ENCODE results near the gene NXN. TPM values are rescaled to one million over a fixed set of nuclear protein-coding genes. Genes with fewer than 3 reads are reported as not detected.
A peak's percentile ranks its signal among the peaks of the same experiment; 100 is the strongest.
"Not testable (repeated sequence)": the region's sequence is repeated elsewhere in the genome, so short reads cannot be mapped to it uniquely, and the experiment has no call there.

Gene NXN
- total and polyA plus RNA-seq, 2 experiments from 2014 or later: 8.0 to 41.9 TPM

DNA sequence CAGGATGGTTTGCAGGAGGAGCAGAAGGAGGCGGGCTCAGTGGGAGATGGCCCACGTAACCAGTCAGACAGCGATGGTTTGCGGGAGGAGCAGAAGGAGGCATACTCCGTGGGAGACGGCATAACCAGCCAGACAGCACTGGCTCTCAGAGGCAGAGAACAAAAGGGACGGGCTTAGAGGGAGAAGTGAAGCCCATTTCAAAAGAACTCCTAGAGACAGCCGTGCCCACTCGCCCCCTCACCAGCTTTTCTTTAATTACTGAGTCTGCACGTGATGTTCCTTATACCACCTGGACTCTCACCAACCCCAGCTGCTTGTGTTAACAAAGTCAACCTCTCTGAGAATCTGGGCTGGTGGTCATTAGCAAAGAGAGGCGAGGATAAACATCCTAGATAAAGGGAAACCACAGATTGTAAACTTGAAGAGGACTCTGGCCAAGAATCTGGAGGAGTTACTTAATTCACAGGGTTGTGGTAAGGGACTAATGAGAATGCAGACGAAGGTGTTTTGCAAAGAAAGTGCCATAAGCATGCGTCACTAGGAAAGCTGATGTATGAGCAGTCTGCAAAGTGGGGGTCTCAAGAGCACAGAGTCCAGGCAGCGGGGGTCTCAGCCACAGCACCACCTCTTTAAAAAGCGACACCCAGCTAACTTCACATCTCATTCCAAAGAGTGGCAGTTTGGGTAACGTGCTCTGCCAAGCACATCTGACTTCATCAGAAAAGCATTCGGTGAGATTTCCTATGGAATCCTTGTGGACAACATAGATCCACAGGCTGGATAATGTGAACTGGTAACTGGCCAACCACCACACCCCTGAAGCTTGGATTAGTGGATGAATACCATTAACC, 51.7 kb downstream of the NXN start:
- peaks cover 55% of the 10 kb centered on the region for H3K79me2 ChIP-seq (ENCODE audit: insufficient read depth)
- no peaks in the 10 kb centered on the region for H3K9me3 ChIP-seq (ENCODE audit: low read depth)
- TF ChIP-seq EZH2phosphoT487 (IDR thresholded peaks at IDR 0.05; ENCODE audit: insufficient read depth, low read depth) (peak; percentile 94), EZH2 (IDR thresholded peaks at IDR 0.05; ENCODE audit: insufficient read depth, poor library complexity, severe bottlenecking) (no peak)
- peak overlapping the region; percentile 43 for H3K4me3 ChIP-seq
- H4K20me1 ChIP-seq (ENCODE audit: insufficient read depth): no peaks in the 10 kb centered on the region
- peaks cover 21% of the 10 kb centered on the region for H3K4me1 ChIP-seq (ENCODE audit: insufficient read depth)
- no peaks in the 10 kb centered on the region for H3K27me3 ChIP-seq (replicated peaks; ENCODE audit: insufficient read depth)
- in situ Hi-C loops (cut with MboI): no loop called here
- no peak overlapping the region for H2AFZ ChIP-seq
- WGBS, 2 experiments (ENCODE audit: low coverage in 1 of 2, low lambda C conversion rate in 2 of 2, missing lambda C conversion rate in 2 of 2): 5 to 6% methylated on average over 17 of the region's 17 CpGs
- H3K9me2 ChIP-seq (ENCODE audit: insufficient read depth): no peaks in the 10 kb centered on the region
- peak overlapping the region; percentile 85 for H3K27ac ChIP-seq
- H3F3A ChIP-seq (ENCODE audit: insufficient read depth): peaks cover 22% of the 10 kb centered on the region
- DNase-seq: peak; percentile 94
- peak overlapping the region; percentile 58 for H3K9ac ChIP-seq
- H3K4me2 ChIP-seq (ENCODE audit: unreplicated experiment): peak overlapping the region; percentile 64
- H3K36me3 ChIP-seq (ENCODE audit: low read depth): no peaks in the 10 kb centered on the region

DNA sequence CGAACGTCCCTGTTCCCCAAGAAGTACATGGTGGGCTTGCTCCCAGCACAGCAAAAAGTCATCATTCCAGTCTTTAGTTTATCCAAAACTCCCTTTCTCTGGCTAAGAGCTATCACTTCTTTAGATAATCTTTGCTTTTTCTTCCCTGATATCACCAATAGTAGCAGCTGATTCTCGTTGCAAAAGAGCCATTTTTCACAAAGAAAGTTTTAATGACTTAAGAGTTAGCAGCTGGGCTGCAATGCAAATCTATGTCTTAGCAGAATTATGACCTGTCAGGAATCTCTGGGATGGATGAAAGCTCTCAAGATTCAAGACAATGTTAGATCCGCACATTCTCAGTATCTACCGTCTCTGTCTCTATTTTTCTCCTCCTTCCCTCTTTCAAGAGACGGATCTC, 53.8 kb downstream of the NXN start:
- no peak overlapping the region for H3K9ac ChIP-seq
- H3K27me3 ChIP-seq (replicated peaks; ENCODE audit: insufficient read depth): no peaks in the 10 kb centered on the region
- no peak overlapping the region for H3K4me3 ChIP-seq
- DNase-seq: no peak
- no peak for TF ChIP-seq EZH2phosphoT487 (IDR thresholded peaks at IDR 0.05; ENCODE audit: insufficient read depth, low read depth)
- no peak for TF ChIP-seq EZH2 (IDR thresholded peaks at IDR 0.05; ENCODE audit: insufficient read depth, poor library complexity, severe bottlenecking)
- WGBS, 2 experiments (ENCODE audit: low coverage in 1 of 2, low lambda C conversion rate in 2 of 2, missing lambda C conversion rate in 2 of 2): 81 to 83% methylated on average over 6 of the region's 6 CpGs
- no peaks in the 10 kb centered on the region for H3K36me3 ChIP-seq (ENCODE audit: low read depth)
- H3K4me2 ChIP-seq (ENCODE audit: unreplicated experiment): no peak overlapping the region
- H4K20me1 ChIP-seq (ENCODE audit: insufficient read depth): no peaks in the 10 kb centered on the region
- peaks cover 21% of the 10 kb centered on the region for H3K4me1 ChIP-seq (ENCODE audit: insufficient read depth)
- H3K27ac ChIP-seq: no peak overlapping the region
- no peak overlapping the region for H2AFZ ChIP-seq
- no peaks in the 10 kb centered on the region for H3K9me3 ChIP-seq (ENCODE audit: low read depth)
- peaks cover 75% of the 10 kb centered on the region for H3K79me2 ChIP-seq (ENCODE audit: insufficient read depth)
- in situ Hi-C loops (cut with MboI): no loop called here
- H3K9me2 ChIP-seq (ENCODE audit: insufficient read depth): no peaks in the 10 kb centered on the region
- H3F3A ChIP-seq (ENCODE audit: insufficient read depth): peaks cover 22% of the 10 kb centered on the region

DNA sequence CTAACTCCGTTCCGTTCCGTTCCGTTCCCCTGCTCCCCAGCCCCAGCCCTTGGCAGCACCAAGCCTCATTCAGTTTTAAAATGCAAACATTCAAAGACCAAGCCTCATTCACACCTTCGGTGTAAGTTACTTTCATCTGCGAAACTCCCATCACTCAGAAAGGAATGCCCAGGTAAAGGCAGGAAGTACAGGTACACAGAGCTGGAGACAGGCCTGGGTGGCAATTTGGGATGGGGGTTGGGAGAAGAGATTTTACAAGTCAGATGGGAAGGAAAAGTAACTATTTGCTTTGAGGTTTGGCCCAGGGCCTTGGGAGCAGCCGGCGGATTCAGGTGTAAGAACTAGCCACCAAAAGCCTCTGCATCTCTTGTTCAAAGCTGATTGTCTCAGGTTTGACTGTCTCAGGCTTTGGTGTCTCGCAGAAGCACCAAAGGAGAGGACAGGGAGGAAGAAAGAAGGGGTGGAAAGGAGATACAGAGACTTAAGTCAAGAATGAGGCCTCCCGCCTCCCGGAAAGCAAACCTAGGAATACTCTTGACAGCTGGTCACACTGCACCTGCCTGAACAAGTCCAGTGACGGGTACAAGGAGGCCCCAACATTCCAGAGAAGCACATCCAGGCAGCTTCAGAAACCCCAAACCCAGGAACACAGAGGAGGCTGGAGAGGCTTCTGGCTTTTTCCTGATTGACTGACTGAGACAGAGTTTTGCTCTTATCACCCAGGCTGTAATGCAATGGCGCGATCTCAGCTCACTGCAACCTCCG, 54.7 kb downstream of the NXN start:
- no peak overlapping the region for H2AFZ ChIP-seq
- peaks cover 22% of the 10 kb centered on the region for H3F3A ChIP-seq (ENCODE audit: insufficient read depth)
- H3K4me3 ChIP-seq: no peak overlapping the region
- 94 to 95% methylated on average over 15 of the region's 15 CpGs for WGBS, 2 experiments (ENCODE audit: low coverage in 1 of 2, low lambda C conversion rate in 2 of 2, missing lambda C conversion rate in 2 of 2)
- H4K20me1 ChIP-seq (ENCODE audit: insufficient read depth): no peaks in the 10 kb centered on the region
- H3K9ac ChIP-seq: no peak overlapping the region
- H3K79me2 ChIP-seq (ENCODE audit: insufficient read depth): peaks cover 78% of the 10 kb centered on the region
- H3K9me2 ChIP-seq (ENCODE audit: insufficient read depth): no peaks in the 10 kb centered on the region
- H3K9me3 ChIP-seq (ENCODE audit: low read depth): no peaks in the 10 kb centered on the region
- DNase-seq: no peak
- in situ Hi-C loops (cut with MboI): no loop called here
- peaks cover 21% of the 10 kb centered on the region for H3K4me1 ChIP-seq (ENCODE audit: insufficient read depth)
- H3K27me3 ChIP-seq (replicated peaks; ENCODE audit: insufficient read depth): no peaks in the 10 kb centered on the region
- H3K27ac ChIP-seq: no peak overlapping the region
- H3K4me2 ChIP-seq (ENCODE audit: unreplicated experiment): no peak overlapping the region
- no peak for TF ChIP-seq EZH2phosphoT487 (IDR thresholded peaks at IDR 0.05; ENCODE audit: insufficient read depth, low read depth)
- no peak for TF ChIP-seq EZH2 (IDR thresholded peaks at IDR 0.05; ENCODE audit: insufficient read depth, poor library complexity, severe bottlenecking)
- H3K36me3 ChIP-seq (ENCODE audit: low read depth): no peaks in the 10 kb centered on the region

DNA sequence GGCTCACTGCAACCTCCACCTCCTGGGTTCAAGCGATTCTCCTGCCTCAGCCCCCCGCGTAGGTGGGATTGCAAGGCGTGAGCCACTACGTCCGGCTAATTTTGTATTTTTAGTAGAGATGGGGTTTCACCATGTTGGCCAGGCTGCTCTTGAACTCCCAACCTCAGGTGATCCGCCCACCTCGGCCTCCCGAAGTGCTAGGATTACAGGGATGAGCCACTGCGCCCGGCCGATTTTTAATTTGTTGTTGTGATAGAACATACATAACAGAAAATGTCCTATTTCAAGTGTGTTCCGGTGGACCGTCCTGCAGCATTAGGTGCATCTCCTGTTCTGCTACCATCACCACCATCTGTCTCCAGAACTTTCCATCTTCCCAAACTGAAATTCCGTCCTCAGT, 55.3 kb downstream of the NXN start:
- H3K36me3 ChIP-seq (ENCODE audit: low read depth); H4K20me1 ChIP-seq (ENCODE audit: insufficient read depth); H2AFZ ChIP-seq; in situ Hi-C loops (cut with MboI); H3K4me3 ChIP-seq; H3K27ac ChIP-seq; H3K9me3 ChIP-seq (ENCODE audit: low read depth); H3K4me2 ChIP-seq (ENCODE audit: unreplicated experiment); H3K9ac ChIP-seq; H3K9me2 ChIP-seq (ENCODE audit: insufficient read depth); H3K27me3 ChIP-seq (replicated peaks; ENCODE audit: insufficient read depth); DNase-seq: not testable (repeated sequence)
- Histone ChIP-seq H3F3A (ENCODE audit: insufficient read depth) (peaks cover 22% of the 10 kb centered on the region), H3K79me2 (ENCODE audit: insufficient read depth) (peaks cover 78% of the 10 kb centered on the region), H3K4me1 (ENCODE audit: insufficient read depth) (peaks cover 21% of the 10 kb centered on the region)
- 98% methylated on average over 14 to 15 of the region's 15 CpGs for WGBS, 2 experiments (ENCODE audit: low coverage in 1 of 2, low lambda C conversion rate in 2 of 2, missing lambda C conversion rate in 2 of 2)

Measured in GM23248 (cell line).